ENCODE results near the gene GRK3.

DNA sequence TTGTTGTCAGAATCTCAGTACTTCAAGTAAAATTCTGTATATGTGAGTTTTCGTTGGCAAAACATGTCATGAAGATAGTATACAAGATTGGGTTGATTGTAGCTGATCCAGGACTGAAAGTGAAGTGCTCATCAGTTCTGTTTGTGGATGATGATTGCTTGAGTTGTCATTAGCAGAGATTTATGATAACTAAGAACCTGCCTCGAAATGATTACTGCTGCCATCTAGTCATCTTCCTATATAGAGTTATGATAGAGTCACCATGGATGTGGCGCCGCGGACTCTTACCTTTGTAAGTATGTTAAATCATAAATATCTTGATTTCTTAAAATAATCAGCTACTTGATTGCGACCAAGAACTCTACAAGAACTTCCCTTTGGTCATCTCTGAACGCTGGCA is 149.6 kb downstream of the GRK3 start:
- TF ChIP-seq POLR2A (IDR thresholded peaks at IDR 0.05; ENCODE audit: extremely low read depth, insufficient read length) (no peak), MYC (IDR thresholded peaks at IDR 0.05; ENCODE audit: low read depth, low read length) (no peak)
- TF ChIP-seq, protein P1, sequence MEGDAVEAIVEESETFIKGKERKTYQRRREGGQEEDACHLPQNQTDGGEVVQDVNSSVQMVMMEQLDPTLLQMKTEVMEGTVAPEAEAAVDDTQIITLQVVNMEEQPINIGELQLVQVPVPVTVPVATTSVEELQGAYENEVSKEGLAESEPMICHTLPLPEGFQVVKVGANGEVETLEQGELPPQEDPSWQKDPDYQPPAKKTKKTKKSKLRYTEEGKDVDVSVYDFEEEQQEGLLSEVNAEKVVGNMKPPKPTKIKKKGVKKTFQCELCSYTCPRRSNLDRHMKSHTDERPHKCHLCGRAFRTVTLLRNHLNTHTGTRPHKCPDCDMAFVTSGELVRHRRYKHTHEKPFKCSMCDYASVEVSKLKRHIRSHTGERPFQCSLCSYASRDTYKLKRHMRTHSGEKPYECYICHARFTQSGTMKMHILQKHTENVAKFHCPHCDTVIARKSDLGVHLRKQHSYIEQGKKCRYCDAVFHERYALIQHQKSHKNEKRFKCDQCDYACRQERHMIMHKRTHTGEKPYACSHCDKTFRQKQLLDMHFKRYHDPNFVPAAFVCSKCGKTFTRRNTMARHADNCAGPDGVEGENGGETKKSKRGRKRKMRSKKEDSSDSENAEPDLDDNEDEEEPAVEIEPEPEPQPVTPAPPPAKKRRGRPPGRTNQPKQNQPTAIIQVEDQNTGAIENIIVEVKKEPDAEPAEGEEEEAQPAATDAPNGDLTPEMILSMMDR (IDR thresholded peaks at IDR 0.05; ENCODE audit: low read depth, low read length) = no peak
- TF ChIP-seq, protein P2, sequence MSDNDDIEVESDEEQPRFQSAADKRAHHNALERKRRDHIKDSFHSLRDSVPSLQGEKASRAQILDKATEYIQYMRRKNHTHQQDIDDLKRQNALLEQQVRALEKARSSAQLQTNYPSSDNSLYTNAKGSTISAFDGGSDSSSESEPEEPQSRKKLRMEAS (IDR thresholded peaks at IDR 0.05; ENCODE audit: low read depth, low read length) = no peak
